ENCODE results near the gene BTBD19.
"Not testable (repeated sequence)": the region's sequence is repeated elsewhere in the genome, so short reads cannot be mapped to it uniquely, and the experiment has no call there.

BTBD19 gene

DNA sequence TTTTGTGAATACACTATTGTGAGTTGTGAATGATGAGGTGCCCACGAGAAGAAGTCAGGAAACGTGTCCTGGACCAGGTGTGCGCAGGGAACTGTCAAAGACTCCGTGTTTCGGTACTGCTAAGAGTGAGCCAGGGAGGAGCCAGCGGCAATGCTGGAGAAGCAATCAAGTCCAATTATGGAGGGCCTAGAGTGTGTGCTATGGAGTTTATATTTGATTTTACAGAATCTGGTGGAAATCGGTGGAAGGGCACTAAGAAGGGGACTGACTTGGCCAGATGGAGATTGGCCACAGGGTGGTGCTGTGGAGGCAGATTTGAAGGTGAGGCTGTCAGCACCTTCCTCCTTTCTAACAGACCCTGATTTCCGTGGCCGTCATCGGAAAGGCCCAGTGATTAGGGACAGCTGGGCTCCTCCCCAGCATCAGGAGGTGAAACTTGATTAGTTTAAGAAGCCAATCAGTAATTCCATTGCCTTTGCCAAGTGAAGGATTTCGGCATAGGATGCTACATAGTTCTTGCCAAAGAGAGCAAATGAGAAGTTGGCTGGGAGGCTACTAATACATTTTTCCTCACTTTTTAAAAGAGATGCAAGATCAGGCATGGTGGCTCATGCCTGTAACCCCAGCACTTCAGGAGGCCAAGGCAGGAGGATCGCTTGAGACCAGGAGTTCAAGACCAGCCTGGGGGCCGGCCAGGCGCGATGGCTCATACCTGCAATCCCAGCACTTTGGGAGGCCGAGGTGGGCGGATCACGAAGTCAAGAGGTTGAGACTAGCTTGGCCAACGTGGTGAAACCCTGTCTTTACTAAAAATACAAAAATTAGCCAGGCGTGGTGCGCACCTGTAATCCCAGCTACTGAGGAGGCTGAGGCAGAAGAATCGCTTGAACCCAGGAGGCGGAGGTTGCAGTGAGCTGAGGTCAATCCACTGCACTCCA lies 27.7 kb downstream of the BTBD19 start:
- DNase-seq (ENCODE audit: low read depth): peak; percentile 91
- Histone ChIP-seq H3K27me3 (replicated peaks; ENCODE audit: control insufficient read depth, insufficient read depth, low read length) (no peaks in the 10 kb centered on the region), H3K9me3 (ENCODE audit: control insufficient read depth, low read length) (no peaks in the 10 kb centered on the region), H3K36me3 (ENCODE audit: control insufficient read depth, insufficient read depth, low read length, severe bottlenecking) (no peaks in the 10 kb centered on the region), H3K9ac (ENCODE audit: low read length) (no peak overlapping the region), H3K4me1 (ENCODE audit: control insufficient read depth, insufficient read depth, low read length) (no peaks in the 10 kb centered on the region), H3K4me3 (ENCODE audit: low read length) (no peak overlapping the region)

DNA sequence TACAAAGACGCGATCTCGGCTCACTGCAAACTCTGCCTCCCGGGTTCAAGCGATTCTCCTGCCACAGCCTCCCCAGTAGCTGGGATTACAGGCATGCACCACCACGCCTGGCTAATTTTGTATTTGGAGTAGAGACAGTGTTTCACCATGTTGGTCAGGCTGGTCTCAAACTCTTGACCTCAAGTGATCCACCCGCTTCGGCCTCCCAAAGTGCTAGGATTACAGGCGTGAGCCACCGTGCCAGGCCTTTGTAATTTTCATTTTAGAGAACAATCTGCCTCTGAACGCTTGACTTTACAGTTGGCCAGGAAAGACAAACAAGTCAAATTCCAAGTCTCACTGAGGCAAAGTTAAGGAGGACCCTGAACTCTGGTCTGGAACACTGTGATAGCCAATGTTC lies 30.0 kb downstream of the BTBD19 start:
- H3K36me3 ChIP-seq (ENCODE audit: control insufficient read depth, insufficient read depth, low read length, severe bottlenecking); DNase-seq (ENCODE audit: low read depth); H3K27me3 ChIP-seq (replicated peaks; ENCODE audit: control insufficient read depth, insufficient read depth, low read length); H3K4me3 ChIP-seq (ENCODE audit: low read length); H3K4me1 ChIP-seq (ENCODE audit: control insufficient read depth, insufficient read depth, low read length); H3K9me3 ChIP-seq (ENCODE audit: control insufficient read depth, low read length); H3K9ac ChIP-seq (ENCODE audit: low read length): not testable (repeated sequence)

DNA sequence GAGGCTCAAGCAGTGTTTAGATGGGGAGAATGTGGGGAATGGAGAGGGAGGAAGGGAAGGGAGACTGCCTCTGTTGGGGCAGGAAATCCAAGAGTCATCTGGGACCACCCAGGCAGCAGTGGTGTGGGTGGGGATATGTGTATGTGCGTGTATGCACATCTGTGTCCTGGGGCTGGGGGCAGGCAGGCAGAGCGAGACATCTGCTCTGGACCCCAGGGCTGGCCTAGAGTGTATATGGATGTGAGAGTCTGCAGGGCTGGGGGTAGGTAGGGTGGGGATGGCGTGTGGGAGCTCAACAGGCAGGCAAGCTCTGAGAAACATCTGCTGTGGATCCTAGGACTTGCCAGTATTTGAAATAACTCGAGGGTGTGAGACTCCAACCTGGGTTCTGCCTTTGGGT lies 31.3 kb downstream of the BTBD19 start:
- no peak for DNase-seq (ENCODE audit: low read depth)
- Histone ChIP-seq H3K9me3 (ENCODE audit: control insufficient read depth, low read length) (no peaks in the 10 kb centered on the region), H3K4me1 (ENCODE audit: control insufficient read depth, insufficient read depth, low read length) (no peaks in the 10 kb centered on the region), H3K36me3 (ENCODE audit: control insufficient read depth, insufficient read depth, low read length, severe bottlenecking) (no peaks in the 10 kb centered on the region), H3K9ac (ENCODE audit: low read length) (no peak overlapping the region), H3K27me3 (replicated peaks; ENCODE audit: control insufficient read depth, insufficient read depth, low read length) (no peaks in the 10 kb centered on the region), H3K4me3 (ENCODE audit: low read length) (no peak overlapping the region)

DNA sequence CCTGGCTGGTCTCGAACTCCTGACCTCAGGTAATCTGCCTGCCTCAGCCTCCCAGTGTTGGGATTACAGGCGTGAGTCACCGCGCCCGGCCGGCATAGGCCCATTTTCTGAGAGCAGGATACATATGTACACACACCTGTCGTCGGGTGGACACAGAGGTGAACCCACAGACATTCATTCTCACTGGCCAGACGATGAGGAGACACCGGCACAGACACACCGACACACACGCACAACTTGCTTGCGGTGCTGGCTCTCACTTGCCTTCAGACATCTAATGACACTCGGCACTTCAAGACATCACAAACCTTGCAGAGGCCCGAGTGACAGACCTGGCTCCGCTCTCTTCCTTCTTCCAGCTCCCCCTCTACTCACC lies 34.2 kb downstream of the BTBD19 start:
- Histone ChIP-seq H3K9ac (ENCODE audit: low read length) (peak overlapping the region; percentile 72), H3K4me3 (ENCODE audit: low read length) (peak overlapping the region; percentile 76), H3K27me3 (replicated peaks; ENCODE audit: control insufficient read depth, insufficient read depth, low read length) (no peaks in the 10 kb centered on the region), H3K36me3 (ENCODE audit: control insufficient read depth, insufficient read depth, low read length, severe bottlenecking) (no peaks in the 10 kb centered on the region), H3K4me1 (ENCODE audit: control insufficient read depth, insufficient read depth, low read length) (no peaks in the 10 kb centered on the region), H3K9me3 (ENCODE audit: control insufficient read depth, low read length) (no peaks in the 10 kb centered on the region)
- no peak for DNase-seq (ENCODE audit: low read depth)

DNA sequence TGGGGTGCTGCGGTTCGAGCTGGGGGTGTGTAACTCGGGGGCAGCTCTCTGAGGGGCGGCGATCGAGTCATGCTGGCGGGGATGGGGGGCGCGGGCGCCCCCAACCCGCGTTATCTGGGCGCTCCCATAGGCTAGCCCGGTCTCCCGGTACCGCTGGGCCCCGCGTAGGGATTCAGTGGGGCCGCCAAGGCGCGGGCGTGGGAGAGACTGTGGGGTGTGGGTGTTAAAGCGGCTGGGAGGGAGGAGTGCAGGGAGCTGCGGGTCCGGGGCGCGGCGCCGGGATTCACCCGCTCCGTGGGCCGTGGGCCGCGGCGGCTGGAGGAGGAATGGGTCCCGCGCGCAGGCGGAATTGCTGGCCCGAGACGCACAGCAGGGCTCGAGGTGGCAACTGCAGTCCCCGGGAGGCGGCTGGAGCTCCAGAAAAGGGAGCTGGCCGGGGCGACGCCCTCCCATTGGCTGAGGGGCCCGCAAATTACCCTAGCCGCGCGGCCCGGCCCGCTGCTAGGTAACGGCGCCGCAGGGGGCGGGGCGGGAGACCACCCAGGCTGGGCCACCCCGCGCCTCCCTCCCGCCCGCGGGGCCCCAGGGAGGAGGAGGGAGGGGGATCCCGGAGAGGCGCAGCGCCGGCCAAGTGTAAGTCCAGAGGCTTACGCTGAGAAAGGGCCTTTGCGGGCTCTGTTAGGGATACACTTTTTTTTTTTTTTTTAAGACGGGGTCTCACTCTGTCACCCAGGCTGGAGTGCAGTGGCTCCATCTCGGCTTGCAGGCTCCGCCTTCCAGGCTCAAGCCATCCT lies 34.7 kb downstream of the BTBD19 start, which contains the start of gene PTCH2:
Gene PTCH2 (minus strand): TSS at position 392 of the 794 bp plus-strand sequence. CDS start 321 bp downstream, at position 71.
- no peaks in the 10 kb centered on the region for H3K27me3 ChIP-seq (replicated peaks; ENCODE audit: control insufficient read depth, insufficient read depth, low read length)
- peak; percentile 81 for DNase-seq (ENCODE audit: low read depth)
- no peaks in the 10 kb centered on the region for H3K9me3 ChIP-seq (ENCODE audit: control insufficient read depth, low read length)
- peak within 1 kb of the TSS; percentile 76 for H3K4me3 ChIP-seq (ENCODE audit: low read length)
- H3K36me3 ChIP-seq (ENCODE audit: control insufficient read depth, insufficient read depth, low read length, severe bottlenecking): no peaks in the 10 kb centered on the region
- no peaks in the 10 kb centered on the region for H3K4me1 ChIP-seq (ENCODE audit: control insufficient read depth, insufficient read depth, low read length)
- peak within 1 kb of the TSS; percentile 72 for H3K9ac ChIP-seq (ENCODE audit: low read length)

DNA sequence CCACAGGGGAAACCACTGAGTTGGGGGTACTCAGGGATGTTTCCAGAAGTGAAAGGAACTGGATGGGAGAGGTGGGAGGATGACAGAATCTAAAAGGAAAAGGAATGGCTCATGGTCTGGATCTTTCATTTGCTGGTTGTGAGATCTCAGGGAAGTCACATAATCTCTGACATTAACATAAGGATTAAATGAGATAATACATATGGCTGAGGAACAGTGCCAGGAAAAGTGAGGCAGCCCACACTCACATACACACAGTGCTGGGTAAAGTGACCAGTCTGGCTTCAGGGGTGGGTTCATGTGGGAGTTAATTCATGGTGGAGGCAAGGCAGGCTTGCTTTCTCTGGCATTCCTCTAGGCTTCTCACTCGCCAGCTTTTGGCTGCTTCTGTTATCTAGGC lies 38.7 kb downstream of the BTBD19 start:
- H3K36me3 ChIP-seq (ENCODE audit: control insufficient read depth, insufficient read depth, low read length, severe bottlenecking): peaks cover 5% of the 10 kb centered on the region
- no peak overlapping the region for H3K9ac ChIP-seq (ENCODE audit: low read length)
- H3K4me3 ChIP-seq (ENCODE audit: low read length): no peak overlapping the region
- no peaks in the 10 kb centered on the region for H3K4me1 ChIP-seq (ENCODE audit: control insufficient read depth, insufficient read depth, low read length)
- H3K27me3 ChIP-seq (replicated peaks; ENCODE audit: control insufficient read depth, insufficient read depth, low read length): no peaks in the 10 kb centered on the region
- H3K9me3 ChIP-seq (ENCODE audit: control insufficient read depth, low read length): no peaks in the 10 kb centered on the region
- DNase-seq (ENCODE audit: low read depth): no peak

DNA sequence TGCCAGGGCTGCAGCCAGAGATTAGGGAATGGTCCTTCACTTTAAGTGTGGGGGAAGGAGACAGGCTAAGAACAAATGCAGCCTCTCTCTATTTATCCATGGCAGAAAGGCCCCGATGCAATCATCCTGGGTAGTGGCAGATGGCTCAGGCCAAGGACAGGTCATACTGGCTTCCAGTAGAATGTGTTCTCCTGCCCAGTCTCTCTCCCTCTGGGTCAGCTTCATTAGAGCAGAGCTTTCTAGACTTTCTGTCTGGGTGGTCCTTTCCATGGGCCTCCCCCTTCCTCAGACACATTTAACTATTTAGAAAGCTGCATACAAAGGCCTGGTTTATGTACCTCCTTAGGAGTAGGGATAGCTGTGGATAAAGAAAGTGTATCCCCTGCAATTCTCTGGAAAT lies 39.5 kb downstream of the BTBD19 start:
- H3K9ac ChIP-seq (ENCODE audit: low read length): no peak overlapping the region
- H3K4me3 ChIP-seq (ENCODE audit: low read length): no peak overlapping the region
- no peaks in the 10 kb centered on the region for H3K4me1 ChIP-seq (ENCODE audit: control insufficient read depth, insufficient read depth, low read length)
- peaks cover 6% of the 10 kb centered on the region for H3K36me3 ChIP-seq (ENCODE audit: control insufficient read depth, insufficient read depth, low read length, severe bottlenecking)
- DNase-seq (ENCODE audit: low read depth): no peak
- H3K27me3 ChIP-seq (replicated peaks; ENCODE audit: control insufficient read depth, insufficient read depth, low read length): no peaks in the 10 kb centered on the region
- no peaks in the 10 kb centered on the region for H3K9me3 ChIP-seq (ENCODE audit: control insufficient read depth, low read length)

DNA sequence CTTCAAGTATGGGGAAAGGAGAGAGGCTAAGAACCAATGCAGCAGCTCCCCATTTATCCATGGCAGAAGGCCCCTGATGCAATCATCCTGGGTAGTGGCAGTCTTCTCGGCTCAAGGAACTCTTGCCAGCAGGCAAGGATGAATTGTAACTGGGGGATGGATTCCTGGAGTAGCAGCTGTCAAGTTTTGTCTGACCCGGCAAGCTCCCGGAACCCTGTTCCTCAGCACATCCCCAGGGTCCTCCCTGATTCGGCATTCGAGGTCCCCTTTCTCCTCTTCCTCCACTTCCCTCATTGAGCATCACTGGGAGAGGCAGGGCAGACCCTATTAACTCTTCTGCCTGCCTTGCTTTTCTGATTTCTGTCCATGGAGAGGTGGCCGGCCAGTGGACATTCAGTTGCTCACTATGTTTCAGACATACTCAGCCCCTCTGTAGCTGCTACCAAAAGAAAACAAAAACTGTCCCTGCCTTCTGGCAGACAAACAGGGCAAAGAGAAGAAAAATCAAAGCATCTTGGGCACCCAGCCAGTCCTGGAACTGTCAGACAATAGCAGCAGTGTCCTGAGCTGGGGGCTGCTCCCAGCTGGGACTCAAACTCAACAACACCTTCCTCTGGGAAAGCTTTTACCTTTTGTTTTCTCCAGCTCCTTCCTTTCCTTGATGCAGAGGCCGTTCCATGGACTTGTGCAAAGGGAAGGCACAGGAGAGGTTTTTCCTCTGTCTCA lies 40.3 kb downstream of the BTBD19 start:
- H3K4me1 ChIP-seq (ENCODE audit: control insufficient read depth, insufficient read depth, low read length): no peaks in the 10 kb centered on the region
- no peaks in the 10 kb centered on the region for H3K27me3 ChIP-seq (replicated peaks; ENCODE audit: control insufficient read depth, insufficient read depth, low read length)
- DNase-seq (ENCODE audit: low read depth): no peak
- no peak overlapping the region for H3K9ac ChIP-seq (ENCODE audit: low read length)
- H3K9me3 ChIP-seq (ENCODE audit: control insufficient read depth, low read length): no peaks in the 10 kb centered on the region
- H3K36me3 ChIP-seq (ENCODE audit: control insufficient read depth, insufficient read depth, low read length, severe bottlenecking): peaks cover 10% of the 10 kb centered on the region
- H3K4me3 ChIP-seq (ENCODE audit: low read length): no peak overlapping the region

DNA sequence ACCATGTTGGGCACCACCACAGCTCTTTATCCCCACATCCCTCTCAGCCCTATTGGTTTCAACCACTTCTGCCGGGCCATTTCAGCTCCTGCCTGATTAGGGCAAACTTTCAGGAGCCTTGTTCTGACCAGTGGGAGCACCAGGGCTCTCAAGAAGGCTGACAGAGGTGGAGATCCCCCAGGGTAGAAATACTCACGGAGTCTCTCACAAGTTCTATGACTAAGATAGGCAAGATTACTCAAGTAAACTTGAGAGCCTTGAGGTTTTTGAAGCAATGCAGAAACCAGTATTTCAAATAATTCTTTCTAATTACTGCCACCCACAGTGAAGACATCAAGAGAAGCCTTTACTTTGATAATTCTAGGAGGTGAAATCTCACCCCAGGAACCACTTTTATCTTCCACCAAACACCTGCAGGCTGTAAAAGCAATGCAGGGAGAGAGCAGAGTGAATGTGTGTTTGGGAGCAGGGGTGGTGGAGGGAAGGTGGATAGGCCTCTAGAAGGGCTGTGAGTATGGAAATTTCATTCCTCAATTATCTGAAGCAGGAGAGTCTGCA lies 41.3 kb downstream of the BTBD19 start:
- Histone ChIP-seq H3K27me3 (replicated peaks; ENCODE audit: control insufficient read depth, insufficient read depth, low read length) (no peaks in the 10 kb centered on the region), H3K36me3 (ENCODE audit: control insufficient read depth, insufficient read depth, low read length, severe bottlenecking) (peaks cover 17% of the 10 kb centered on the region)
- DNase-seq (ENCODE audit: low read depth): no peak

DNA sequence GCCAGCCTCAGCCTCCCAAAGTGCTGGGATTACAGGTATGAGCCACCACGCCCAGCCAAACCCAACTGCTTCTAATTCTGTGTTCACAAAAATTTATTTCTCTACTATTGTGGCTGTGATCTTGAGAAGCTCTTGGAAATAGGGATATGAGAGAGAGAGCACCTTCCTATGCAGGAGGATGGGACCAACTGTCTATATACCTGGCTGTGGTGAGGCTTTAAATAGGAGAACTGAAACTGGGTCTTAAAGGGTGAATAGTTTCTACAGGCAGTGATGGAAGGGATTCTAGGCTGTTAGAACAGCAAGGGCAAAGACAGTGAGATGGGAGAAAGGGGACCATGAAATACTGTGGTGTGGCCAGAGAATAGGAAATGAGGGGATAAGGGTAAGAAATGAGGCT lies 43.0 kb downstream of the BTBD19 start:
- H3K9ac ChIP-seq (ENCODE audit: low read length): no peak overlapping the region
- H3K36me3 ChIP-seq (ENCODE audit: control insufficient read depth, insufficient read depth, low read length, severe bottlenecking): peaks cover 30% of the 10 kb centered on the region
- DNase-seq (ENCODE audit: low read depth): no peak
- no peak overlapping the region for H3K4me3 ChIP-seq (ENCODE audit: low read length)
- no peaks in the 10 kb centered on the region for H3K9me3 ChIP-seq (ENCODE audit: control insufficient read depth, low read length)
- no peaks in the 10 kb centered on the region for H3K4me1 ChIP-seq (ENCODE audit: control insufficient read depth, insufficient read depth, low read length)
- no peaks in the 10 kb centered on the region for H3K27me3 ChIP-seq (replicated peaks; ENCODE audit: control insufficient read depth, insufficient read depth, low read length)

More for the DNA sequence above, 41.3 kb downstream of the BTBD19 start:
- Histone ChIP-seq H3K4me1 (ENCODE audit: control insufficient read depth, insufficient read depth, low read length) (no peaks in the 10 kb centered on the region), H3K9ac (ENCODE audit: low read length) (no peak overlapping the region), H3K9me3 (ENCODE audit: control insufficient read depth, low read length) (no peaks in the 10 kb centered on the region), H3K4me3 (ENCODE audit: low read length) (no peak overlapping the region)

All from adipocyte (in vitro differentiated cells).